Midbrain (tissue), 1 donor: ENCODE results near the gene MAMDC2.
A peak's percentile ranks its signal among the peaks of the same experiment; 100 is the strongest.

Experiments
- DNase-seq: peaks from one replicate; lab custom pipeline; 2025; lab: John Stamatoyannopoulos, UW

The MAMDC2 gene, protein sequence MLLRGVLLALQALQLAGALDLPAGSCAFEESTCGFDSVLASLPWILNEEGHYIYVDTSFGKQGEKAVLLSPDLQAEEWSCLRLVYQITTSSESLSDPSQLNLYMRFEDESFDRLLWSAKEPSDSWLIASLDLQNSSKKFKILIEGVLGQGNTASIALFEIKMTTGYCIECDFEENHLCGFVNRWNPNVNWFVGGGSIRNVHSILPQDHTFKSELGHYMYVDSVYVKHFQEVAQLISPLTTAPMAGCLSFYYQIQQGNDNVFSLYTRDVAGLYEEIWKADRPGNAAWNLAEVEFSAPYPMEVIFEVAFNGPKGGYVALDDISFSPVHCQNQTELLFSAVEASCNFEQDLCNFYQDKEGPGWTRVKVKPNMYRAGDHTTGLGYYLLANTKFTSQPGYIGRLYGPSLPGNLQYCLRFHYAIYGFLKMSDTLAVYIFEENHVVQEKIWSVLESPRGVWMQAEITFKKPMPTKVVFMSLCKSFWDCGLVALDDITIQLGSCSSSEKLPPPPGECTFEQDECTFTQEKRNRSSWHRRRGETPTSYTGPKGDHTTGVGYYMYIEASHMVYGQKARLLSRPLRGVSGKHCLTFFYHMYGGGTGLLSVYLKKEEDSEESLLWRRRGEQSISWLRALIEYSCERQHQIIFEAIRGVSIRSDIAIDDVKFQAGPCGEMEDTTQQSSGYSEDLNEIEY

GRCh38 chr9:70043689-70044489 lies at the start of gene MAMDC2:
Gene MAMDC2, plus strand, starts transcription at chr9:70043848. Its CDS starts 350 bp downstream, at chr9:70044198.
- peak; percentile 2 for DNase-seq

- no peak for DNase-seq
Measured at GRCh38 chr9:69995846-69996245, 47.8 kb upstream of the MAMDC2 start.

- no peak for DNase-seq
Measured at GRCh38 chr9:69996967-69997366, 46.7 kb upstream of the MAMDC2 start.

- no peak for DNase-seq
Measured at GRCh38 chr9:69997524-69997923, 46.1 kb upstream of the MAMDC2 start.

DNA sequence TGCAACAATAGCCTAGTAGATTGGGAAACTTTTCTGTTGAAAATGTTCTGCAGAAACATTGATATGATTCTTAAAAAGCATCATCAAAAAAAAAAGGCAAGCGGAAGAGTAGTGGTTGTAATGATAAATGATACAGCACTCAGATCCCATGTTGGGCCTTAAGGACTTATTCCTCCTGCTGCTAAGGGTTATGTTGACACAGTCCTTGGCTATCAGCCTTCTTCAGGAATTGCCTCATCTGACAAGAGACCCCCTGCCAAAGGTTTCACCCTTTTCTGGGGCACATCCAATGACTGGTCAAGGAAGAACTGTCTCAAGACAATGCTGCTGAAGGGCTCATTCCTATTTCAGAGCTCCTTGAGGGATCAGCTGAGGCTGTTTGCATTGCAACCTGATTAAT lies 44.3 kb upstream of the MAMDC2 start:
- no peak for DNase-seq

DNA sequence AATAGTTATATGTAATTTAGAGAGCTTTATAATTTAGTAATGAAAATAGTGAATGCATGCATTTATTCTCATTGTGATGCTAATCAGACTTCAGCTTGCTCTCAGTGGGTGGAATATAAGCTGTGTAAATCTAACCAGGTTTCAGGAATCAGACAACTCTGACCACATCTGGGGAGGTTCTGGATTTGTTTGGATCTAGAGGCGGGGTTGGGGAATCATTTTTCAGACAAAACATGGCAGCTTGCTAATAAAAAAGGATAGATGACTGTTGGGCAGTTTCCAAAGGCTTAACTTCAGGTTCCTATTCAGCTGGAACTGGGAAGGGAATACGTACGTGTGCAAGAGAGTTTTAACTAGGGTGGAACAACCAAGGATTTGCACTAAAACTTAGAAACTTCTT lies 43.2 kb upstream of the MAMDC2 start:
- no peak for DNase-seq

DNA sequence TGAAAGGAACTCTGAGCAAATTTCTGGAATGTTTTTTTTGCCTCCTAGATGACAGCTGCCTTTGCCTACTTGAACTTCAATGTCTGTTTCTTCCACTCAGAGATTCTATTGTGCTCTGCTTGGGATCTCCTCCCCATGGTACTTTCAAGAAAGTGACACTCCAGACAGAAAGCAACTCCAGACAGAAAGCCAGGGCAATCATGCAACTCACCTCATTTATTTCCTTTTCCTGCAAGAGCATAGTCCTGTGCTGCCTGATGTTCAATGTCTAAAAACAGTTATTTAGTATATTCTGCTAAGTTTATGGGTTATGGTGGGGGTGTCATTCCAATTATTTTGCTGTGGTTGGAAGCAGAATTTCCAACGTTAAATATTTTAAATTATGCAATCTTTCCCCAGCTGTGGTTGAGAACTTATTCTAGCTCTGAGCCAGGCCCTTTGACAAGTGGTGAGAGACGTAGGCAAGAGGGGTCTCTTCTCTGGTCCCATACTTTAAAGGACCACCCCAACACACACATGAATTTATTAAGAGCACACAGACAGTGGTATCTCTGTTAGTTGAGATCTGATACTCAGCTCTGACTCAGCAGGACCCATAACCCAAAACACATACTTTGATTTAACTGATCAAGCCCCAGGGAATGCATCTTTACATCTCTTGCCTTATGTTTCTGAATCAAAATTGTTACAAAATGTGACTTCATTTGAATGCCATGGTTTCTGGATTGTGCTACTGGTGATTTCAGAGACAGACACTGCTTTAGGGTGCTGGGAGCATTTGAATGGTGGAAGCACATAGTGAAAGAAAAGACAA lies 39.5 kb upstream of the MAMDC2 start:
- DNase-seq = no peak

DNA sequence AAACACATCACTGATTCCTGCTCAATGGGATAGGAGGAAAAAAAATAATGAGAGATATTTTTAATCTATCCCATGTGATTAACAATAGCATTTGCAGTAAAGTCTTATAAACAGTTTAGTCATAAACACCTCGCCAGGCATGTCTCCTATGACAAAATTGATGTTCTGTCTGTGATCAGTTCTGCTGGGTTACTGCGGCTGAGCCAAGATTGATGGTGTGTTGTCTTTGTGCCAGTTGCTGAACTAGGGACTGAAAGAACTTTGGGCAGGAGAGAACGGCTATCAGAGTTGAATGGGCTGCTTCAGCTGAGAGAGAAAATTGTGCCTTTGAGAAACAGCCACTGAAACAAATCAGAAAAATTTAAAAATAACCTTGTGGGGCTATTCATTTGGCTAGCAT lies 37.3 kb upstream of the MAMDC2 start:
- DNase-seq = no peak

GRCh38 chr9:70007831-70008230 lies 35.8 kb upstream of the MAMDC2 start:
- DNase-seq = no peak

DNA sequence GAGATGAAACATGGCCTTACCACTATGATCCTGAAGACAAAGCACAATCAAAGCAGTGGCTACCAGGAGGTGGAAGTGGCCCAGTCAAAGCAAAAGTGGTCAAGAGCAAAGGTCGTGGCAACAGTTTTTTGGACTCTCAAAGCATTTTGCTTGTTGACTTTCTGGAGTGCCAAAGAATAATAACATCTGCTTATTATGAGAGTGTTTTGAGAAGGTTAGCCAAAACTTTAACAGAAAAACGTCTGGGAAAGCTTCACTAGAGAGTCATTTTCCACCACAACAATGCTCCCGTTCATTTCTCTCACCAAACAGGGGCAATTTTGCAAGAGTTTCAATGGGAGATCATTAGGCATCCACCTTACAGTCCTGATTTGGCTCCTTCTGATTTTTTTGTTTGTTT lies 33.6 kb upstream of the MAMDC2 start:
- no peak for DNase-seq

DNA sequence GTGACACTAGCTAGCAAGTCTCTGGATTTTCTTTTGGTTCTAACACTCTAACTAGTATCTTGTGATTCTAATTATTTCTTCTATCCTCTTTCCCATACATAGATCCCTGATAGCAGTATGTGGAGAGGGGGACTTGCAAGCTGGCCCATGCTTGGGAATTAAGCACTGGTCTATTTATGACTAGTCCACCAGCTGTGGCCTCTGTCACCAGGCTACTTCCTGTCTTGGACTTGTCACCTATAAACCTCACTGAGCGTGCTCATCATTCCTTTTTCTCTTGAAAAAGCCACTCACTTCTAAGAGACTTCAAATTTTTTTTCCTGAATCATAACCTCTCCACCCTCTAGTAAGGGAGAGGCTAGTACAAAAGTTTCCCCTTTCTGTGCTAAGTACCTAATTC lies 32.3 kb upstream of the MAMDC2 start:
- no peak for DNase-seq

- DNase-seq = no peak
Measured at GRCh38 chr9:70012569-70012968, 31.1 kb upstream of the MAMDC2 start.

DNA sequence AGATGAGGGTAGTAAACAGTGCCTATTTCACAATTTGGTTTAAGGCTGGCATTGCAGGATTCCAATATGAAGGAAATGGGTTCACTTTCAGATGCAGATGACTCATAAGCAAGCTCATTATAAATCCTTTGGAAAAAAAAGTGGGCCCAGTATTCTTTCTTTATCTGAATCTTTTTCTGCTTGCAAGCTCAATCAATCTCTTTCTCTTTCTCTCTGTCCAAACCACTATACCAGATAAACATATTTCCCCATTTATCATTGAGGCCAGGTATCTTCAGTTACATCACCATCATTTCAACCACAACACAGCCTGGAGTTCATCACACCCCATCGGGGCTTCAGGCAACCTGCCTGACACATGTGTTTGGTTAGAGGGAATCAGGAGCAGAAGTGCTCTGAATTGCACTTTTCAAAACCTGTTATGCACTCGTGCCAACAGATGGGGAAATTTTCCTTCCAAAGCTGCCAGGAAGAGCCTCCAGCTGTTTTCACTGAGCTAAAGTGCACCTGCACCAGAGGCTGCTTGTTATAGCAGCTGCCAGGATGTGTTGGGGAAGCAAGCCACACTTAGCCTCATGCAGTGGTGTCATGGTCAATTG lies 30.0 kb upstream of the MAMDC2 start:
- no peak for DNase-seq

- DNase-seq = no peak
Measured at GRCh38 chr9:70015099-70015498, 28.5 kb upstream of the MAMDC2 start.

DNA sequence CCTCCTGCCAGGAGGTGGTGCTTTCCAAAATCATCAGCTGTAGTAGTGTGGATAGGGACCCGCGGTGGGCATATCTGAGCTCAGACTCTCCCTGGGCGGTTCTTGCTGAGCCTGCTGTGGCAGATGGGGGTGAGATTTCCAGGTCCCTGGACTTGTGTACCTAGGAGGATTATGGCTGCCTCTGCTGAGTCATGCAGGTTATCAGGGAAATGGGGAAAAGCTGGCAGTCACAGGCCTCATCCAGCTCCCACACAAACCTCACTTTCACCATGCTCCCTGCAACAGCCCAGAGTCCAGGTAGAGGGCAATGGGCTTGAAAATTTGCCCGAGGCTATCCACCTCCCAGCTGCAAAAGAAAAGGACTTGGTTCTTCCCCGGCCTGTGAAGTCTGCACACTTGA lies 23.4 kb upstream of the MAMDC2 start:
- no peak for DNase-seq

GRCh38 chr9:70020991-70021571 lies 22.6 kb upstream of the MAMDC2 start:
- DNase-seq = peak; percentile 67

- no peak for DNase-seq
Measured at GRCh38 chr9:70028287-70028686, 15.4 kb upstream of the MAMDC2 start.

DNA sequence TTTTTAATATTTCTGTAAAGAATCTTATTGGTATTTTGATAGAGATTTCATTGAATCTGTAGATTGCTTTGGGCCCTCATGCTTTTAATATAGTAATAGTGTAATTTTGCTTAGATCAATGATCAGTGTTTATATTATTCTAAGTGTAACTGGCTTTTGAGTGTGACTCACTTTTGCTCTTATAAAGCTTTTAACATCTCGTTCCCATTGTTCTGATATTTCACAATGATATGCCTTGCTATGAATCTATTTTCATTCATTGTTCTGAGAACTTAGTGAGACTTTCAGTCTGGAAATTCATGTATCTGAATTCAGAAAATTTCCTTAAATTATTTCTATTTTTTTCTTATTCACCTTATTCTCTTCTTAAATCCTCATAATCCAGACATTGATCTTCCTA lies 13.5 kb upstream of the MAMDC2 start:
- DNase-seq = no peak

GRCh38 chr9:70031141-70031545 lies 12.5 kb upstream of the MAMDC2 start:
- DNase-seq = no peak

DNA sequence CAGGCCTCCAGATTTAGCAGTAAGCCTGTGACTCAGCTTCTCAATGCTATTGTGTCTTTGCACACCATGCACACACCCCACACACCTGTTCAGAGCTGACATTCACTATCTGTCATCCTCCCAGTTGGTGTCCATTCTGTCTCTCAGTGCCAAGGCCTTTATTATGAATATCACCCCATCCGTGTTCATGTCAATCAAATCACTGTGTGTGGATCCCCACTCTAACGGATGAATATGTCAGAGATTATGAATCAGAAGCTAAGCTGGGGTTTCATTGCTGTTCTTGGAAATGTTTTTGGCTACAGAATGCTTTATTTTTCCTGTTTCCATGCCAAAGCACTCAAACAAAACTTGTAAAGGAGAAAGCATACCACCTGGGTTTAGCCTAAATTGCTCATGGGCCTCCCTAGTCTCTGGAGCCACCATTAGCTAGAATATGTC lies 9.4 kb upstream of the MAMDC2 start:
- DNase-seq = no peak

DNA sequence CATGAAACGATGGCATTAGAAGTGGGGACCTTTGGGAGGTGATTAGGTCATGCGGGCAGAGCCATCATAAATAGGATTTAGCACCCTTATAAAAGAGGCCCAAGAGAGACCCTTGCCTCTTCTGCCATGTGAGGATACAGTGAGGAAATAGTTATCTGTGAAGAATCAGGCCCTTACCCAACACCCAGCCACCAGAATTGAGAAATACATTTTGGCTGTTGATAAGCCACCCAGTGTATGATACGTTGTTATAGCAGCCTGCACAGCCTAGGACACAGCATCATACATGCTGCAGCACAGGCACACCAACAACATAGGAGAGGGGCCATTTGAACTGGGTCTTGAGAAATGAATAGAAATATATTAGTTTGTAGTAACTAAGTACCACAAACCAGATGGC lies 8.0 kb upstream of the MAMDC2 start:
- DNase-seq = no peak
